GM19025 (cell line): Measurements from ENCODE around the gene CTNND2.

Source experiments
- ATAC-seq: cut with Tn5 transposase; IDR thresholded peaks from one replicate; pipeline ENCODE4 v1.9.1; 2021; ENCODE audit warnings: mild to moderate bottlenecking, low read depth, moderate library complexity; ENCODE audit not compliant: unreplicated experiment

The CTNND2 gene

DNA sequence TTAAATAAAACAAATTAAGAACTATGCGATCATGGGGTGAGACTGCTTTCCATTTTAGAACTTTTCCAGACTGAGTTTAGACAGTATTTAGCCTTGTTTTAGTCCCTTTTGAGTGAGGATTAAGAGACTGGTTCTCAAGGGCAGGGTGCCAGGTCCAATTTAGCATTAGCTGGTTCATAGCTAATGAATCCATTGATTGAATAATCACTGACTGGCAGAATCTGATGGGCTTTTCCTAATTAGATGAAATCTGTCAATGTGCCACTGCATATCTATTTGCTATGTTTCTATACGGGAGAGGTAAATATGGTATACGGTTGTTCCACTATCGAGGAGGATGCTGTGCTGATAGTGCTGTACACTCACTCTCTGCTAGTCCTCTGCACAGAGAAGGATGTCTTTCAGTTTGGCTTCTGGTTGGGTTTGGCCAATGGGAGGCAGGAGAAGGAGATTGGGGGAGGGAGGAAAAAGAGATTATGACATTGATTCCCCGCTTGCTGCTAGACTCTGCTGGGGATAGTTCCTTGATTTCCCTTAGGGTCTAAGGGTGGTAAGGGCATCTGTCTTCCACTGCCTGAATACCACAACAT is 496.6 kb downstream of the CTNND2 start:
- no peak for ATAC-seq

DNA sequence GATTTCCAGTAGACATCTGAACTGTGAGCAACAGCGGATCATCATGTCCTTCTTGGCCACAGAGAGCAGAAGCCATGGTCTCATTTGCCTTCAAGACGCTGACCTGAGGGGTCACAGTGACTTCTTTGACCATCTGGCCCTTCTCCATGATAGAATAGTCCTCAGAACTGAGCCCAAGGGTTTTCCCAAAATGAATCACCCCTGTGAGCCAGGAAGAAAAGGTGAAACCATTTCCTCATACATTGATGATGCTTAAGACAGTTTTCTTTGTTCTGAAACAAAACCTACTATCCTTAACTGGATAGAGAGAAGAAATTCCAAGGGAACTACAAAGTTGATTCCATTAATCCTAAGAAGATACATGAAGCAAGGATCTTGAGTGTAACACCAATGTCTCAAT is 503.9 kb downstream of the CTNND2 start:
- ATAC-seq, result no peak

DNA sequence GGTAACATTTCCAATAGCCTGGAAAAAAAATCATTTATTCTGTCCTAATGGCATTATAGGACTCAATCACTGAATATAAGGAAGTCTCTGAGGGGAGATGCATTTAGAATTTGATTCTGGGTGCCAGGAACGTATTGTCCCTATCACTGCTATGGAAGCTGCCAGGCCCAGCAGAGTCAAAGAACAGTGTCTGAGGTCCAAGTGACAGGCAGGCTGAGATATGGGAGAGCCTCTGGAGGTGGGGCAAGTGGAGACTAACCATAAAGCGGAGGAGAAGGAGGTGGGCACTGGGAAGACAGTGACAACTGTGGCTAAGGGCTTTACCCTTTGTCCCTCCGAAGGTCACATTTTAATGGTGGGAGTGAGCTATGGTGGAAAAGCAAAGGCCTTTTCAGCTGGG is 505.5 kb downstream of the CTNND2 start:
- ATAC-seq, result no peak

DNA sequence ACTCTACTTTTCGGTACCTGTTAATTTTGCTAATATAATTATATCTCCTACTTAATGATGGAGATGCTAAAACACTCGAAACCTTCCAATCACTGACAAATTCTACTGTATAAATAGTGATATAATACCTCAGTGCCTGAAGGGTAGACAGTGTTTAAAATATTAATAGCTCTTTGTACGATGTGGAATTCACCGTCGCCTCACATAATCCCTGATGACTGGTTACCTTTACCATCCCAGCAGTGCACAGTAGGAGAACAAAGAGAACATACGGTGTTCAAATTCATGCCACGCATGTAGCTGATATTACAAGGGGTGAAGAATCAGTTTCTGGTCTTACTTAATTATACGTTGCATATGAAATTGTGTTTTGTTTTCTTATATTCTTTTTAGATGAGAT is 506.7 kb downstream of the CTNND2 start:
- ATAC-seq, result no peak

DNA sequence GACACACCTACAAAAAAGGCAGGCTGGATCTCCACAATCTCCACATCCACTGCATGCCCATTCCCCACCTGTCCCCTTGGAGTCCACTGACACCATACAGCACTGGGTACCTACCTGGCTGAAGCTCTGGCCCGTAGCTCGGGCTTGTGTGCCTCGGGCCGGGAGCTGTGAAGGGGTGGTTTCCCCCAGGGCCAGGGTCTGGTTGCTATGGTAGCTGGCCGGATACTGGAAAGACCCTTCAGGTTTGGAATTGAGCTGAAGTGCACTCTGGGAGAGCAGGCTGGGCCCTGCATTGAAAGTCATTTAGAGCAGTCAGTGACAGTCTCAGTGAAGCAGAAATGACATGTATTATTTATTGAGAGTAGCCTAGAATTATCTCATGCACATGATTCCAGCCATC is 507.3 kb downstream of the CTNND2 start:
- ATAC-seq, result no peak

DNA sequence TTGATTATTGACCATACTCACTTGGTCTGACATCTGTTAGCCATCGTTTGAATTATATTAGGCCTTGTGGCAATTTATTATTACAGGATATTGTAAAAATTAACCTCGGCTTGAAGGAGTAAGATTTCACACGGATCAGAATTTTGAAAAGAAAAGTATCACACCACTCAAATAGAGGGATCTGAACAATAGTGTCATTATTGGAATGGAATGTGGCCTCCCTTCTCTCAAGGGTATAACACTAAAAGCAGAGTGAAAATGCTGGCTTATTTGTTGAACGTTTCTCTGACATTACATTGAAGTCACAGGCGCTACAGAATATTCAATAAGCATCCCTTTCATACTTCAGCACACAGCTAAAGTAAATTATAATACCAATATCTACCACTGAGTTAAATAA is 509.3 kb downstream of the CTNND2 start:
- no peak for ATAC-seq

DNA sequence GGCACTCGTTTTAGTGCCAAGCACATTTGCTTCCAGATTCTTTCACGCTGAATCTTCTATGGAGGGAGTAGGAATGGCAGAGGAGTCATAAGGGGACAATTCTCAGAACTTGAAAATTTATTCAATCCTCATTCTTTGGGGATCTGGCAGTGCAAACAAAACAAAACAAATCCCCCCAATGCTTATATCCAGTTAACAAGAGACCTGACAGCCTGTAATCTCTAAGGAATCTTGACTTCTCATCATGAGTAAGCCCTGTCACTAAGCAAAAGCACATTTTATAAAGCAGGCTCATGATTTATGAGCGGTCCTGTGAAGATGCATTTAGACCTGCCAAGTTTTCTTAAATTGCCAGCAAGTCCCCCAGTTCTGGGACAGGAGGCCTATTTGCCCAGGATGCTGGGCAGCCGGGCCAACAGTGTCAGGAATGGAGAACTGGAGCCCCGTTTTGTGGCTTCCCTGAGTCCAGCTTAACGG is 513.9 kb downstream of the CTNND2 start:
- ATAC-seq, result no peak

DNA sequence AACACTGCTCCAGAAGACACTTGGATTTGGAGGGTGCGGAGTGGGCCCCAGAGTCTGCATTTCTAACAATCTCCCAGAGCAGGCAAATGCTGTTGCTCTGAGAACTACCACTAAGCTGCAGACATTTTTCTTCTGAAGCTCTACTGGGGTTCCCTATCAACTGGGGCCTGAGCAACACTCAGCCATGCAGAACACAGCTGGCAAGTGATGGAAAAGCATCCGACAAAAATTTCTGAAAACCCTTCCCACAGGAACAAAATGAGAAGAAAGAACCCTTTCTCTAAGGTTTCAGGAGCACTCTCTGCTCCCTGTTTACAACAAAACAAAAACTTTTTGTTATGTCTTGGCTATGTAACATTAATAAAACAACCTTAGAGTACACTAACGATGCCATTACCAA is 516.9 kb downstream of the CTNND2 start:
- ATAC-seq, result no peak

DNA sequence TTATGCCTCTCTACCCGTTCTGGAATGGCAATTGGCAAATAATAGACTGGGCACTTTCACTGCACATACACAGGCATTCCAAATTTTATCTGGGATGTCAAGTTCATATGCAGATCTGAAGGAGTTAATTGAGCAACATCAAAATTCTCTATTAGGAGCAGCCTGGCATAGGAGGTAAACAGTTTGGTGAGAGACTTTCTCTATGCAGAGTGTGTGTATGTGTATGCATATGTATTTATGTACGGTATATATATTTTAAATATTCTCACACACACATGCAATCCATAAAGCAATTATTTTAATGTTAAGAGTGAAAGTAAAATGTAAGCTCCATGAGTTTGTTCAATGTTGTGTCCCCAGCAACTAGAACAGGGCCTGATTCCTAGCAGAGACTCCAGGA is 517.8 kb downstream of the CTNND2 start:
- ATAC-seq, result no peak

DNA sequence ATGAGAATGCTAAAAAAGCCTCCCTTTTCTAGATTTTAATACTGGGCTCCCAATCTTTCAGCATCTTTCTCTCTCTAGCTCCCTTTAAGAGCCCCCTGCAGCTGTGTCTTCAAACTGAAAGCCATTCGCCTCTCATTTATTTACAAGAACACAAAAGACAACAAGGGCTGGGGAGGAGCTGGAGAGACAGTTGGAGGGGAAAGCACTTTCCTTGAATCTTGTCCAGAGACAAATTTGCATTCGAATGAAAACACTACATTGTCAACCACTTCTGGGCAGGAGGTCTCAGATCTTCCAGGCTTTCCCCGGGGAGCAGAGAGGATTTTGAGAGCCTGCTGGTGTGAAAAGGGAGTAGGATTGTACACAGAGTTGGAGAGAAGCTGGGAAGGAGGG is 518.3 kb downstream of the CTNND2 start:
- no peak for ATAC-seq

DNA sequence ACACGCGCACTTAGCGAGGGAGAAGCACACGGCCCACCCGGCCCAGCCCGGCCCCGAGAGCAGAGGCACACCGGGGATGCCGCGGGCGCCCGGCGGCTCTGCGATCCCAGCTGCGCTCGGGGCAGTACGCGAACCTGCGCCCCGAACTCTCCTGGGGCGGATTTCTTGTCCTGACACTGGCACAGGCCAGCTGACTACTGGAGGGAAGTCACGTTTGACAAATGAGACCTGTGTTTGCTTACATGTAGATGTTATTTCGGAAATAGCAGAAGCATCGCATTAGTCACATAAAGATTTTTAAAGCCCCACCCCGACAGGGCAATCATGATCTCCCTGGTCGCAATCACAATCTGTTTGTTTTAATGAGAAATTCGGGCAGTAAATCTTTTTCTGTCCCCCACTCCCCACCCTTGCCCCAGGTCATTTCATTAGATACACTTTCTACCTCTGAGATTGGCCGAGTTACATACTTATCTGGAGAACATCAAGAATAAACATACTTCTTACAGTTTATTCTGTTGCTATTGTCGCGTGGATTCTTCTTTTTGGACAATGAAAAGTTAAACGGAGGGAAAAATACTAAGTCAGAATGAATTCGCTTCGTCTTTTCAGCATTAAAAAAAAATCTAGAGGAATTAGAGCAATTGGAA is 518.9 kb downstream of the CTNND2 start:
- no peak for ATAC-seq

DNA sequence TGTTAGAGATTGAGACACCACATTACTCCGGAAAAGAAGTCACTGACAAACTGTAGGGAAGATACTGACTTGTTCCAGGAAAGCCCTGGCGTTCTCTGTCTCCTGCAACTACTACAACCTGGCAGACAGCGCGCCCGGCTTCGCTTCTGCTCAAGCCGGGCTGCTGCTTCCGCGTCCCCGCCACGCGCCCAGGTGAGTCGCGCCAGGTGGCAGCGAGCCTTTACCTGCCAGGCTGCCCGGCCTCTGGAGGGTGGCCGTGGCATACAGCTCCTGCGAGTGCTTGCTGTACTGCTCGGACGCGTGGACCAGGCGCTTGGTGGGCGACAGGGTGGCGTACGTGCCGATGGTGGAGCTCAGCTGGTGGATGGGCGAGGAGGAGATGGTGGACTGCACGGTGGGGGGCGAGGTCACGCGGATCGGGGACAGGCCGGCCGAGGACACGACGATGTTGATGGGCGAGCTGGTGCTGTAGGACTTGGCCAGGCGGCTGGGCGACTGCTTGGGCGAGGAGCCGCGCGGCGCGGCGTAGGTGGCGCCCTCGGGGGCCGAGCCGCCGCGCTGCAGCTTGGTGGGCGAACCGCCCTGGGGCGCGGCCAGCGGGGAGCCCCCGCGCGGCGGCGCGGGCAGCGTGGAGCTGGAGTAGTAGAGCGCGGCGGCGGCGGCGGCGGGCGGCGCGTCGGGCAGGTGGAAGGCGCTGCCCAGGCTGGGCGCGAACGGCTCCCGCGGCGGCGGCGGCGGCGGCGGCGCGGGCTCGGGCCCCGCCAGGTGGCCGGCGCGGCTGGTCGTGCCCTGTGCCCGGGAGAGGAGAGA is 519.6 kb downstream of the CTNND2 start:
- ATAC-seq, result no peak

DNA sequence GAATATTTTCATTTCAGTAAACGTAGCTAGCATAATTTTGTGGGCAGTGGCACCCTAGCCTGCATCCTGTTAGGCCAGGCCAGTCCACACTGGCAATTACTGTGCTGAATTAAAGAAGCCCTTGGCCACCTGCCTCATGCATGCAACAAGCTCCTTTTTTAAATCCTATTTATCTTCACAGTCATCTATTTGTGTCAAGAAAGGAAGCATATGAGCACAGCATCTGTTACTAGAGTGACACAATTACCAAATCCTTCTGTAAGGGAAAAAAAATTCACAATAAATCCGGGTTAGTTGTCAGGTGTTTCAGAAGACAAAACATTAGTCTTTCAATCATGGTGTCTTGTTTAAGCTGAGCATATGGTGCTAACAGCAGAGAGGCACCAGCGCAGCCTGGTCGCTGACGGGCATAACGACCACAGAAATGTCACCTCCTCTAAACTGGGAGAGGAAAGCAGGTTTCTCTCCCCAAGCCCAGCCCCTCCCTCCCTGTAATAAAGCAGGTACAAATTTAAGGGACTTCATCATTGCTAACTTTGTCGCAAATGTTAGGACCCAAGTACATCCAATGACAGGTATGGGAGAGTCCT is 520.6 kb downstream of the CTNND2 start:
- no peak for ATAC-seq

DNA sequence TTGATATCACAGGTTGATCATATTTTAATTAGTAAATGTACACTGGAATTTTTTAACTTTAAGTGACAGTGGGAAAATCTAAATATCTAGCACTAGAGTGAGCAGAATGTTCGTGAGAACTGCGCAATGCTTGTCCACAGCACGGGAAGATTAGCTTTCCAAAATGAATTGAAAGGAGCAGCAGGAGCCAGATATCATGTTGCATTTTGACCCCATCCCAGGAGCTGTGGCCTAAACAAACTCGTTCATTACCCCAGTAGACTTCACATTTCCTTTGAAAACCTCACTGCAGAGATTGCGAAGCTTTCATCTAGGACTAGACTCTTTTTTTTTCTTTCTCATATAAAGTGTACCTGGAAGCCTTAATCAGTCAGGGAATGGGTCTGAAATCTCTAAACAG is 525.8 kb downstream of the CTNND2 start:
- ATAC-seq, result no peak

DNA sequence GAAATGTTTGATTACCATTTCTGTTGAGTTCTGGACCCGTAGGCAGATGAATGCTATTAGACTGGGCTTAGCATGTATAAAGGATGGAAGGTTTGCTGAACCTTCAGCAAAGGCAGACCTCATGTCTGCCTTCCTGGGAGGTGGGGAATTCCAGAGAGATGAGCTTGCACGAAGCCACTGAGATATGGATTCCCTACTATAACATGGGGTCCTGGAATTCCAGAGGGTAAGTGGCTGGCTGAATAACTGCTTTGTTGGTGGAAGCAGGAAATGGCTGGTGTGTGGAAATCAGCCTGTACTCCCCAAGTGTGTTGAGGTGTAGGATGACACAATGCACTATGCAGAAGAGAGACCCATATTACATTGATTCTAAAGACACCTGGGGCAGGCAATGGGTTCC is 526.4 kb downstream of the CTNND2 start:
- no peak for ATAC-seq

DNA sequence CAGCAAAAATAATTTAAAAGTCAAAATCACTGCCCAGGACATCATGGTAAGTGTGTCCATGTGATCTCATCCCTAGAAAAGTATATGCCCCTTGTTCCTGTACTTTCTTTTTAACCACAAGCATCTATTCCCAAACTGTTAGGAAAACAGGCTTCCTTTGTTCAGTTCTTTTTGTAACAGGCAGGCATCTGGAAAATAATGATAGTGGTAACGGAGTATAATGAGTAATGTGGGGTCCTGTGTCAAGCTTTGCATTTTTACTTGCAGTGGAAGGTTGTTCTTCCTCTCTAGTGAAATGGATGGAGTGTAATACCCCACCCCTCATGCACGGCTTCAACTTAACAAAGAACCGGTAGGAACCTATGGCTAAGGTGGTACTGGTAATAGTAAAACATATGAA is 532.1 kb downstream of the CTNND2 start:
- ATAC-seq, result no peak

DNA sequence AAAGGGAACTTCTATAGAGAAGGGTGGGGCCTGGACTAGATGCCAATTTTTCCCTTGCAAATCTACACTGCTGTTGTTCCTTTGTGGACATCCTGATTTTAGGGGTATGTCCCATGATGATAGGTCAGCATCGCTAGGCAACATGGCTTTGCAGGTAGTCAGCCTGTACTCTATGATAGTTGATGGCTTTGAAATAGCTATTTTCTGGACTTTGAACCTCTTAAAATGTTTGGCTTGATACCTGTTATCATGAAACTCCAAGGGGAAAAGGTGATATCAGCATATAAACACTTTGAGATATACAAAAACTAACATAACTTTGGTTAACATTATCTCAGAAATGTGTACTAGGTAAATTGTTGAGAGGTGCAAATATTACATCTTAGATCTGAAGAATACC is 533.2 kb downstream of the CTNND2 start:
- ATAC-seq, result no peak

DNA sequence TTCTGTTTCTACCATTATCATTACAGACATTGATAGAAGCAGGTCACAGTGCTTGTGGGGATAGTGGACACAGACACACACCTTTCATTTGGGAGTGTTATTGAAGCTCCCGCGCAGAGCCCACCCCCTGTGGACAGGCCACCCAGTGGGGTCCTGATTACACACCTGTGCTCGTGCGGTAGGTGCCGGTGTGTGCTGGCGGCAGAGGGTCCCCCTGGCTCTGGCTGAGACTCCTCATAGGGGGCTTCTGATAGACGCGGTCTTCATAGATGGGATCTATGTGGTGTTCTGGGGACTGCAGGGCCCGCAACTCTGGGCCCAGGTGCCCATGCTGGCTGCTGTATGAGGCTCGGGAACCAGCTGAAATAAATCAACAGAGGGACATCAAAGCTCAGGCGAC is 539.7 kb downstream of the CTNND2 start:
- ATAC-seq, result no peak

DNA sequence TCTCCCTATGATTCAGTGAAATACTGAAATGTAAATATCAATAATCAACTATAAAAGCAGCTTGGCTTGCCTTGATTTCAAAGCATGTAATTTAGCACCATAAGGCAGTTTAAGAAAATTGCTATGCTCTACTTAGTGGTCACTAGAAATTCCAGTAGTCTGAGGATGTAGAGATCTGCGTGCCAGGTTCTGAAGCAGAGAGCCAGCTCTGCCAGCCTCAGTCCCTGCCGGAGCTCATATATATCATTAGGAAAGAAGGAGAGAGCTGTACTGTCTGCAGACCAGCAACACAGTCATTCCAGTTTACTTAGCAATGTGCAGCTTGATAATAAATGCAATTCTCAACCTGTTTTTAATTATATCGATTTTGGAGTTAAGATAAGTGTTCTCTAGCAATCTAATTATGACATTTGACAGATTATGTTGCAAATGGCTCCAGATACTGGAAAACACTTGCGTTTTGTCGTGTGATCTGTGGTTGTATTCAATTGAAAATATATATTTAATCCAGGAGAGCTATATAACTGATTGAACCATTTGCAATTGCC is 540.5 kb downstream of the CTNND2 start:
- ATAC-seq, result no peak

DNA sequence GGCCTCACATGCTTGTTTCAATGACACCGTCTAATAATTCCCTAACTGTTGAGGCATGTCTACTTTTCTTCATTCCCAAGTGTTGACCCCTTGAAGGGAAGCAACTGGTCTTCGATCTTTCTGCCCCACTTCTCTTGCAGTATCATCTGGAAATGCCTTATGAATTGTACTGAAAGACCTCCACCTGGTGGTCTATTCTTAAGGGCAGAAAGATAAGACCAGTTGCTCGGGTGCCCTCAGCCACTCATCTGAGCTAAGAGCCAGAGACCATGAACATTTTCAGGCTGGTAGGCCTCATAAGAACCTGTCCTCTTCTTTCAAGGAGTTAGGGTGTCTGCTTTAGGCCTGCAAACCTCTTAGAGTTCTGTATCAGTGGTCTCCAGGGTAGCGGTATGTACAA is 542.5 kb downstream of the CTNND2 start:
- no peak for ATAC-seq

DNA sequence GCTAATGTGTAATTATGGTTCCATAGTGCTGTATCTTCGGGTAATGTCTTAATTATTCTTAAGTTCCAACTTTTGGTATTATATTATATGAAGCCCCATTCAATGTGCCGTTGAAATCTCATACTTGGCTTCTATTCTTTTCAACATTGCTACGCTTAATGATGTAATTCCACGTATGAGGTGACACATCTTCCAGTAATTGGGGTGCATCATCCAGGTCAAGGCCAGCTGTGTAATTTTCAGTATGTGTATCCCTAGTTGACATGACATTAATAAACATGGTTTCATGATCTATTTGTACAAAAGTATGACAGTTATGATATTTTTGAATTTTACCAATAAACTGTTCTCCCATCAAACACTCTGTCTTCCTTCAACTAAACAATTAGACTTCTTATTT is 546.3 kb downstream of the CTNND2 start:
- no peak for ATAC-seq
